Activated CD4-positive, alpha-beta T cell treated with anti-CD3 and anti-CD28 coated beads, Interleukin-2, amount 10 ng/mL, durations not matched to agents 7 days and 5 days (primary cell): Measurements from ENCODE around the gene RRBP1. TPM values are rescaled to one million over a fixed set of nuclear protein-coding genes. Genes with fewer than 3 reads are reported as not detected.

Experiments
- CTCF ChIA-PET: fragments of 350-600 bp; sonication (Branson Sonifier 250); formaldehyde crosslinking; loops from one replicate; lab custom pipeline; 2021; ENCODE audit warnings: antibody characterized with exemption; lab: Charles Lee
- POLR2A ChIA-PET: fragments of 350-600 bp; sonication (Branson Sonifier 250); formaldehyde crosslinking; loops from one replicate; lab custom pipeline; 2021; ENCODE audit warnings: antibody characterized with exemption; lab: Charles Lee
- DNase-seq: peaks from one replicate; pipeline ENCODE4 v3.0.0-alpha.2; 2020
- H3K27ac Mint-ChIP-seq: one replicate; pipeline ENCODE4 v1.8.0; 2021; ENCODE audit warnings: mild to moderate bottlenecking, moderate library complexity, mixed read lengths
- H3K27me3 Mint-ChIP-seq: one replicate; pipeline ENCODE4 v1.8.0; 2021; ENCODE audit warnings: mixed read lengths
- H3K36me3 Mint-ChIP-seq: one replicate; pipeline ENCODE4 v1.8.0; 2021; ENCODE audit warnings: low read depth, mixed read lengths
- H3K4me1 Mint-ChIP-seq: one replicate; pipeline ENCODE4 v1.8.0; 2021; ENCODE audit warnings: mixed read lengths
- H3K4me3 Mint-ChIP-seq: one replicate; pipeline ENCODE4 v1.8.0; 2021; ENCODE audit warnings: mild to moderate bottlenecking, moderate library complexity, mixed read lengths
- H3K9me3 Mint-ChIP-seq: one replicate; pipeline ENCODE4 v1.8.0; 2021; ENCODE audit warnings: mixed read lengths
- total RNA-seq, 2 experiments: library from RNA; stranded (reverse); gene quantifications; one replicate each; pipeline ENCODE4 v1.2.3, GENCODE V29; 2021

Gene RRBP1
- 10 to 100 TPM; 50.8 to 52.1 TPM for total RNA-seq

DNA sequence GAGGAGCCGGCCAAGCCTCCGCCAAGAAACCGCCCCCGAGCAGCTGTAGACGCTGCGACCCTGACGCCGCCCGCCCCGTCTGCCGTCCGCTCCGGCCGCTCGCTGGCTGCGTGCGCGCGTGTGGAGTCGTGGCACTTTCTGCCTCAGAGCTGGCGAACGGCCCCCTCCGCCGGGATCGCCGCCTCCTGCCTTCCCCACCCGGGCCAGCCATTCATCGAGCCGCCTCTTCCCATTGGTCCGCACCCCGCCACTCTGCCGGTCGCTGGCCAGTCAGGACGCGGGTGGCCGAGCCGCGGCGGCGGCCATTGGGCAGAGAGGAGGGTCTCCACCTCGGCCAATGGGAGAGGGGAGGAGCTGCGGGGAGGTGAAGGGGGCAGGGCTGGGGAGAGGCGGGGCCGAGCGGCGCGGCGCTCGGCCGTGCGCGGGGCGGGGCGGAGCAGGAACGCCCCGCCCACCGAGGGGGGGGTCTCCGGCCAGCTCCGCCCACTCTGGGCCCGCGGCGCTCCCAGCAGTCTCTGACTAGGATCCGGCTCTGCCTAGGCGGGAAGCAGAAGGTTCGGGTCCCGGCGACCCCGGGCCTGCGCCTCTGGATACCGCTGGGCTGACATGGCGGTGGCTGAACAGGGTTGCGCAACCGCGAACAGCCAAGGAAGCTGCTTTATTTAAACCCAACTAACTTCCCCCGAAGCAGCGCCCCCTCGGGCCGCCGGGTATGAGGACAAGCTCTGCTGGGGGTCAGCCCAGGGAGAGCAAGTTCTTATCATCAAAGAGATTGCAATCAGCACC is at the start of gene RRBP1:
Gene RRBP1 (minus strand): TSS at position 140 of the 786 bp plus-strand sequence. CDS start 21,735 bp downstream, outside the sequence.
- CTCF ChIA-PET = interaction anchor here (0.6 to 3.2 kb wide), 46 partner anchors 9 to 1134 kb away, joined by 3 to 20 read pairs (median 3); partner anchors contain the start of genes BANF2, BFSP1 and DSTN
- Mint-ChIP-seq H3K4me3 (peak within 1 kb of the TSS; percentile 82), H3K27ac (peak within 1 kb of the TSS; percentile 90), H3K4me1 (peaks cover 29% of the 10 kb centered on the region), H3K27me3 (peaks cover 37% of the 10 kb centered on the region), H3K36me3 (peaks cover 10% of the 10 kb centered on the region), H3K9me3 (no peaks in the 10 kb centered on the region)
- POLR2A ChIA-PET = interaction anchor here (0.6 to 0.9 kb wide), 2 partner anchors 286 to 315 kb away, joined by 3 to 4 read pairs; partner anchors contain the start of gene SNX5
- DNase-seq = peak; percentile 97

- H3K4me3 Mint-ChIP-seq = no peak overlapping the region
- DNase-seq = no peak
- no peaks in the 10 kb centered on the region for H3K4me1 Mint-ChIP-seq
- H3K36me3 Mint-ChIP-seq = no peaks in the 10 kb centered on the region
- CTCF ChIA-PET = interaction anchor here (0.7 kb wide), 1 partner anchor 204 kb away, joined by 4 read pairs; no protein-coding TSS in a partner anchor
- H3K27me3 Mint-ChIP-seq = no peaks in the 10 kb centered on the region
- POLR2A ChIA-PET = no interaction called here
- H3K27ac Mint-ChIP-seq = no peak overlapping the region
- H3K9me3 Mint-ChIP-seq = peaks cover 2% of the 10 kb centered on the region
Measured at GRCh38 chr20:17731233-17731632, 49.2 kb upstream of the RRBP1 start.

- no peaks in the 10 kb centered on the region for H3K4me1 Mint-ChIP-seq
- no peak overlapping the region for H3K27ac Mint-ChIP-seq
- ChIA-PET POLR2A (no interaction called here), CTCF (no interaction called here)
- H3K27me3 Mint-ChIP-seq = no peaks in the 10 kb centered on the region
- DNase-seq = no peak
- no peak overlapping the region for H3K4me3 Mint-ChIP-seq
- H3K36me3 Mint-ChIP-seq = no peaks in the 10 kb centered on the region
- no peaks in the 10 kb centered on the region for H3K9me3 Mint-ChIP-seq
Measured at GRCh38 chr20:17730071-17730470, 48.0 kb upstream of the RRBP1 start.

- Mint-ChIP-seq H3K9me3 (no peaks in the 10 kb centered on the region), H3K36me3 (no peaks in the 10 kb centered on the region), H3K4me1 (no peaks in the 10 kb centered on the region), H3K4me3 (no peak overlapping the region), H3K27me3 (no peaks in the 10 kb centered on the region), H3K27ac (no peak overlapping the region)
- DNase-seq = no peak
- CTCF ChIA-PET = no interaction called here
- POLR2A ChIA-PET = no interaction called here
Measured at GRCh38 chr20:17728074-17728473, 46.0 kb upstream of the RRBP1 start.

DNA sequence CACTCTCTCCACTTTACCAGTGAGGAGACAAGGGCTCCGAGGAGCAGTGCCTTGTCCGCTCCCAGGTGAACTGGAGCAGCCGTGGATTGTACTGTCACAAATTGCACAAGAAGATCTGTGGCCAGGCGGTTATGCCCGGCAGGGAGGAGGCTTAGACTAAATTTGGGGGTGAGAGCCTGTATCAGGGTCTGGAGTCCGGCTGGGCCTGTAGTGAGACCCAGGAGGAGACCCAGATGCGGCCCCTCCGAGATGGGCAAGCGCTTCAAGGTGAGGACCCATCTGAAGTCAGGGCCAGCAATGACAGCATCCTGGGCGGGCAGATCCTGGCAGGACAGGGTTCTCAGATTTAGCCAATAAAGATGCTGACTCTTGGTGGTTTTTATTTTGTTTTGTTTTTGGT is 45.3 kb upstream of the RRBP1 start:
- H3K9me3 Mint-ChIP-seq = no peaks in the 10 kb centered on the region
- H3K36me3 Mint-ChIP-seq = no peaks in the 10 kb centered on the region
- H3K27me3 Mint-ChIP-seq = no peaks in the 10 kb centered on the region
- POLR2A ChIA-PET = no interaction called here
- no peak for DNase-seq
- no peak overlapping the region for H3K27ac Mint-ChIP-seq
- no peaks in the 10 kb centered on the region for H3K4me1 Mint-ChIP-seq
- CTCF ChIA-PET = no interaction called here
- no peak overlapping the region for H3K4me3 Mint-ChIP-seq

GRCh38 chr20:17726902-17727301 is 44.9 kb upstream of the RRBP1 start:
- Mint-ChIP-seq H3K9me3 (no peaks in the 10 kb centered on the region), H3K27me3 (no peaks in the 10 kb centered on the region), H3K4me1 (no peaks in the 10 kb centered on the region), H3K27ac (no peak overlapping the region), H3K4me3 (no peak overlapping the region), H3K36me3 (no peaks in the 10 kb centered on the region)
- CTCF ChIA-PET = no interaction called here
- POLR2A ChIA-PET = no interaction called here
- DNase-seq = no peak

DNA sequence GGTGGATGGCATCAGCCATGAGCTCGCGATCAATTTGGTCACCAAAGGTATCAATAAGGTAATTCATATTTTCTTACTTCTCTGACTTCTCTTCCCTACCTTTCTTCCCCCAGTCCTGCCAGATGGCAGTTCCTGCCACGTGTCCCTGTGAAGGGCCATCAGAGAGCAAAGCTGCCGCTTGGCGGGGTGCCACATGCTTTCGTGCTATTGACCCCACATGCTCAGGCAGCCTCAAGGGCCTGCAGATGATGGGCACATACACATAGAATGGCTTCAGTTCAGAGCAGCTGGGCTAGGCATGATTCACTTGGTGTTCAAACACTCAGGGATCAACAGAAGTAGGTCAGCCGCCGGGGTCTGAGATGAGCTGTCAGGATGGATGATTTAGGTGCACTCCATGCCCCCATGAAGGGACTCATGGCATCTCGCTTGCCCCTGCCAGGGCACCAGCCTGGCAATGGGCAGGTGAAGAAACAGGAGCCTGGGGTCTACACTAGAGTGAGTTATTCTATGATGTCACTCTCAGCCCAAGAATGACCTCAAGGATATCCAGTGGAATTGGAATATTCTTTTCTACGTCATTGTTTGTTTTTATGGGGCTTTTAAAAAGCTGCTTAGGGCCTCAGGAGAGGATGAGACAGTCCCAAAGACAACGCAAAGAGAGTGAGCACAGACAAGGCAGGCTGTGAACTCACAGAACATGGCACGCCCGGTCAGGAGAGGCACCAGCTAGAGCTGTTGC is 43.2 kb upstream of the RRBP1 start:
- no peaks in the 10 kb centered on the region for H3K36me3 Mint-ChIP-seq
- no peaks in the 10 kb centered on the region for H3K4me1 Mint-ChIP-seq
- no peaks in the 10 kb centered on the region for H3K9me3 Mint-ChIP-seq
- no peak for DNase-seq
- ChIA-PET POLR2A (no interaction called here), CTCF (interaction anchor here (0.7 kb wide), 1 partner anchor 37 kb away, joined by 4 read pairs; no protein-coding TSS in a partner anchor)
- H3K27ac Mint-ChIP-seq = no peak overlapping the region
- H3K4me3 Mint-ChIP-seq = no peak overlapping the region
- no peaks in the 10 kb centered on the region for H3K27me3 Mint-ChIP-seq

- H3K27me3 Mint-ChIP-seq = peaks cover 3% of the 10 kb centered on the region
- H3K4me1 Mint-ChIP-seq = no peaks in the 10 kb centered on the region
- H3K36me3 Mint-ChIP-seq = no peaks in the 10 kb centered on the region
- H3K4me3 Mint-ChIP-seq = no peak overlapping the region
- ChIA-PET CTCF (interaction anchor here (1.5 kb wide), 1 partner anchor 16 kb away, joined by 3 read pairs; no protein-coding TSS in a partner anchor), POLR2A (no interaction called here)
- H3K9me3 Mint-ChIP-seq = no peaks in the 10 kb centered on the region
- no peak overlapping the region for H3K27ac Mint-ChIP-seq
- DNase-seq = no peak
Measured at GRCh38 chr20:17723301-17723691, 41.3 kb upstream of the RRBP1 start.

DNA sequence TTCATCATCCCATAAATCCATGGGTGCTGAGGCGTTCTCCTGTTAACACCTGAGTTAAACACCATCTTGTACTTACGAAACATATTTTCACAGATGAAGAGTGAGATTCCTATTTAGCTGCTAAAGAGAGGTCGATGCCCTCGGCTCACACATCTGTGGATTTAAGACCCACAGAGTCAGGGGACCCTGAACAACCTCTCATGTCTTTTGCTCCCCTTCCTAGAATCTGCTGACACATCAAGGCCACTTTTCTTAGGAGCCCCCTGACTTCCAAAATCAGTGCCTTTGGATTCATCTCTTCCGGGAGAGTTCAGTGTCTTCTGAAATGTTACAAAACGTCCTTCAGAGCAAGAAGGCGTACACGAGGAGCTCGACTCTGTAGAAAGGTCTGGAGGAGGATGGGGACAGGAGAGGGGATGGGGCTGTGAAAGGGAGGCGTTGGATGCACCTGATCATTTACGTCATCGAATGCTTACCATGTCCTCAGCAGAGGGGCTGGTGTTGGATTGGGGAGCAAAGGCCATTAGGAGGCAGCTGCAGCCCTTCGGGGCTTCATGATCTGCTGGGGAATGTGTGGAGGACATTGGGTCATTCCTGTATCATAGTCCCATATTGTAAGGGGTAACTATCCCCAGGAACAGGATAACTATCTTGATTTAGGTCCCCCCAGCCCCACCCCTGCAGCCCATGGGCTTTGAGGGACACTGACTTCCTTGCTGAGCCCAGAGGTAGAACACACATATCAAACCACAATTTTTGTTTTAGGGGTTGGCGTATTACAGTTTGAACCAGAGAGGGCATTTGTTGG is 40.7 kb upstream of the RRBP1 start:
- ChIA-PET CTCF (interaction anchor here (1.5 kb wide), 1 partner anchor 16 kb away, joined by 3 read pairs; no protein-coding TSS in a partner anchor), POLR2A (no interaction called here)
- Mint-ChIP-seq H3K27ac (no peak overlapping the region), H3K4me1 (no peaks in the 10 kb centered on the region), H3K9me3 (no peaks in the 10 kb centered on the region), H3K4me3 (no peak overlapping the region), H3K27me3 (peaks cover 4% of the 10 kb centered on the region), H3K36me3 (no peaks in the 10 kb centered on the region)
- no peak for DNase-seq

DNA sequence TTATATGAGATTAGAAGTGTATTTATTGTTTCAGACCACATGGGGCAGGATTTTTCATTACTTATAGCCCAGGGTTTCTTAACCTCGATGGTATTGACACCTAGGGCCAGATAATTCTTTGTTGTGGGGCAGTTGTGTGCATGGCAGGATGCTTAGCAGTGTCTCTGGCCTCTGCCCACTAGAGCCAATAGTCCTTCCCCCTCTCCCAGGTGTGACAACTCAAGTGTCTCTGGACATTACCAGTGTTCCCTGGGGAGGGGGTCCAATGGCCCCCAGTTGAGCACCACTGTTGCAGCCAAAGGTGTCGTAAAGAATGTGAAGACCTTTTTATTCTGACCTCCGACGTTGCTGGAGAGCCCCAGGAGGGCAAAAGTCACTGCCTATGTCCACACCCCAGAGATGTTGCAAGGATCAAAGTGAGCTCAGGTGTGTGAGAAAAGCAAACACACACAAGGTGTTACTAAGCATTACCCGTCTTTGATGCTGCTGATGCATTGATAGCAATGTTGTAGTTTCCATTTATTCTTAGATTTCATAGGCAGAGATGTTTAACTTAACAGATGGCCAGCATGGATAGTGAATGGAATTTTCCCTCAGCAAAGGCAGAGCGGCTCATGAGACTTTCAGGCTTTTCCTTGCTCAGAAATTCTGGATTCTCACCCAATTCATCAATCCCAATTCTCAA is 39.9 kb upstream of the RRBP1 start:
- CTCF ChIA-PET = interaction anchor here (1.5 kb wide), 1 partner anchor 17 kb away, joined by 3 read pairs; no protein-coding TSS in a partner anchor
- no peaks in the 10 kb centered on the region for H3K36me3 Mint-ChIP-seq
- no peak overlapping the region for H3K27ac Mint-ChIP-seq
- POLR2A ChIA-PET = no interaction called here
- no peak overlapping the region for H3K4me3 Mint-ChIP-seq
- H3K9me3 Mint-ChIP-seq = no peaks in the 10 kb centered on the region
- no peaks in the 10 kb centered on the region for H3K4me1 Mint-ChIP-seq
- H3K27me3 Mint-ChIP-seq = peaks cover 4% of the 10 kb centered on the region
- DNase-seq = no peak

GRCh38 chr20:17720755-17721154 is 38.7 kb upstream of the RRBP1 start:
- ChIA-PET CTCF (no interaction called here), POLR2A (no interaction called here)
- H3K4me1 Mint-ChIP-seq = no peaks in the 10 kb centered on the region
- no peak for DNase-seq
- no peaks in the 10 kb centered on the region for H3K9me3 Mint-ChIP-seq
- peaks cover 4% of the 10 kb centered on the region for H3K27me3 Mint-ChIP-seq
- H3K4me3 Mint-ChIP-seq = no peak overlapping the region
- no peak overlapping the region for H3K27ac Mint-ChIP-seq
- H3K36me3 Mint-ChIP-seq = no peaks in the 10 kb centered on the region

- DNase-seq = no peak
- no peaks in the 10 kb centered on the region for H3K4me1 Mint-ChIP-seq
- H3K36me3 Mint-ChIP-seq = no peaks in the 10 kb centered on the region
- H3K27me3 Mint-ChIP-seq = peaks cover 4% of the 10 kb centered on the region
- H3K9me3 Mint-ChIP-seq = no peaks in the 10 kb centered on the region
- H3K4me3 Mint-ChIP-seq = no peak overlapping the region
- no peak overlapping the region for H3K27ac Mint-ChIP-seq
- ChIA-PET CTCF (interaction anchor here (0.6 kb wide), 2 partner anchors 35 to 990 kb away, joined by 3 read pairs; no protein-coding TSS in a partner anchor), POLR2A (no interaction called here)
Measured at GRCh38 chr20:17716331-17716730, 34.3 kb upstream of the RRBP1 start.
